GM12892 (cell line): ENCODE measurements around the gene NSG1.

Source experiments
- DNase-seq: peaks from one replicate; pipeline ENCODE4 v3.0.0; 2011; ENCODE audit not compliant: insufficient read length
- FAIRE-seq: peaks from 2 replicates; lab custom pipeline; 2011; peaks lifted over from hg19 to GRCh38; lab: Jason Lieb, UNC
- POLR2A ChIP-seq: IDR thresholded peaks from 2 replicates; pipeline ENCODE4 v1.6.1; 2011; ENCODE audit warnings: low read depth, low read length, control low read depth
- POLR2AphosphoS5 ChIP-seq: IDR thresholded peaks from 2 replicates; pipeline ENCODE4 v1.6.1; 2011; ENCODE audit warnings: low read depth, low read length, control low read depth
- TAF1 ChIP-seq: IDR thresholded peaks from 2 replicates; pipeline ENCODE4 v1.6.1; 2011; ENCODE audit warnings: low read depth, mild to moderate bottlenecking, control low read depth, low read length, borderline replicate concordance

NSG1 gene

DNA sequence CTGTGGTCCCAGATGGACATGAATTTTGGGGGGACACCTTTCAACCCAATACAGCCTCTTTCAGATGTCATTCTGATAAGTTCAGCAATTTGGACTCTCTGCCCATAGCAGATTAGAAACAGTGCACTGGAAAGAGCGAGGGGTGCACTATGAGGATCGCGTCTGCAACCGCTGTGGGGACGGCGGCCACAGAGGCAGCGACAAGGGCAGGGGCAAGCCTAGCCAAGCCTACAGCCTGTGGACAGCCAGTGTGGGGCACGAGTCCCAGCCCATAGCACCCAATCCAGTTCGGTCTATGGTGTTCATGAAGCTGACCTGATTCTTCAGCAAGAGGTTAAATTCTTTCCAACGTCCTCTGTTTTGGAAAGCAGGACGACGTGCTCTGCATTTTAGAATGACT is 9.7 kb upstream of the NSG1 start:
- FAIRE-seq, result no peak
- DNase-seq, result no peak
- TF ChIP-seq POLR2AphosphoS5 (no peak), TAF1 (no peak), POLR2A (no peak)

DNA sequence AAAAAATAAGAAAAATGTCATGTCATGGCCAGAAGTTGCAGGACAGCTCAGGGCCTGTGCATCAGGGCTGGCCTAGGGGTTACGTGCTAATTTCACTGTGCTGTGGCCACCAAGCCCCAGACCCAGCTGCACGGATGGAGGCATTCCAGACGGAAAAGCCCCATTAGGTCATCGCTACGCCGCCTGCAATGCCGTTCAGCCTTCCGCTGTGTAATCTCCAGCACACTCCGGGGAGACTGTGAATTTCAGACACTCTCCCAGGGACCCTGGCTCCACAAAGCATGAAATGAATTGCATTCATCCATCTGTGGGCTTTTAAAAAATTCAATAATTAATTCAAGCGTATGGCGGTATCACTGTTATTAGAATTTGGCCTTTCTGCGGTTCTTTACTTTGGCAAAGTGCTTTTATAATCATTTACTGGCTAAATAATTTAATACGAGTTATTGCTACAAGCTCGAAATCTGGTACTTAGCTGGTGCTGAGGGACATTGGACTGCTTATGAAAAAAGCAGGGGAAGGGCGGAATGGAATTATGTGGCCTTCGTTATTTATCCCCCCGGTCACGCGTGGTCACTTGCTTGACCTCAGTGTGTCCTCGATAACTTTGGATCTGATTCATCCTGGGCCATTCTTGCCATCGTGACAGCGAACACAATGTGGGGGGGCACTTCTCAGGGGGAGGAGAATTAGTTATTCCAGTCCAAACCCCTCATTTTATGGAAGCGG is 9.0 kb upstream of the NSG1 start:
- no peak for FAIRE-seq
- TF ChIP-seq POLR2A, result no peak
- TF ChIP-seq TAF1, result no peak
- DNase-seq, result no peak

DNA sequence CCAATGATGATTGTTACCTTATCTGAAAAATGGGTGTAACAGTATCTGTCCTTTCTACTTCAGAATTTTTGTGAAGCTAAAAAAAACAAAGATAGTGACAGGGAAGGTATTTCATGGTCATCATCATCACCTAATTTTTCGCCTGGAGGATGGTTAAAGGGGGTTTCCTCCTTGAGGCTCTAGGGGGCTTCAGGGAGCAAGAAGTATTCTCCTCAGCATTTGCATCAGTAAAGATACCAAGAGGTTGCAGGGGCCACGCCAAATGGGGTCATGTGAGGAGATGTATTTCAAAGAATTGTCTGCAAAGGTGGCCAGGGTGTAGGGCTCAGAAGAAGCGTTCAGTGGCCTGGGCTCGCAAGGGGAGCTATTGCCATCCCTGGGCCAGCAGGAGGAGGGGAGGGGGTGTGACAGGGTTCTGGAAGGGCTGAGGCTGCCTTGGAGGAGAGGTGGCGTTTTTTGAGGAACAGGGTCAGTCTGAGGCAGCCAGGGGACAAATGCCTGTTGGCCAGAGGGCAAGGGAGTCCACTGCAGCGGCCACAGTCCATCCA is 7.3 kb upstream of the NSG1 start:
- no peak for TF ChIP-seq POLR2A
- no peak for TF ChIP-seq TAF1
- no peak for TF ChIP-seq POLR2AphosphoS5
- DNase-seq, result no peak
- no peak for FAIRE-seq

DNA sequence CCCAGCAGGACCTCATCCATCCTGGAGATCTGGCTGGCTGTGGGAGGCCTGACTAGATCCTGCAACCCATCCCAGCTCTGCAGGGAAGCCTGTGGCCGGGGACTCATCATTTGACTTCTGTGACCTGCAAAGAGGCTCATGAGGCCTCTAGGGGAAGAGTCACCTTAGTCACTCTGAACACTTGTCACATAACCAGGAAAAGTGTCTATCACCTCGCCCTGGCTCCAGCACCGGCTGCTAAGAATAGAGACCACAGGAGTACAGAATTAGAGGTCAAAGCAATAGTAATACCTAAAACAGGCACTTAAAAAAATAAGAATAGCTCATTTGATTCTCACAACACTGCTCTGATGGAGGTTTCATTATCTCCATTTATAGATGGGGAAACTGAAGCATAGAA is 3.8 kb upstream of the NSG1 start:
- DNase-seq (no peak), FAIRE-seq (no peak)
- TF ChIP-seq POLR2A (no peak), POLR2AphosphoS5 (no peak), TAF1 (no peak)

DNA sequence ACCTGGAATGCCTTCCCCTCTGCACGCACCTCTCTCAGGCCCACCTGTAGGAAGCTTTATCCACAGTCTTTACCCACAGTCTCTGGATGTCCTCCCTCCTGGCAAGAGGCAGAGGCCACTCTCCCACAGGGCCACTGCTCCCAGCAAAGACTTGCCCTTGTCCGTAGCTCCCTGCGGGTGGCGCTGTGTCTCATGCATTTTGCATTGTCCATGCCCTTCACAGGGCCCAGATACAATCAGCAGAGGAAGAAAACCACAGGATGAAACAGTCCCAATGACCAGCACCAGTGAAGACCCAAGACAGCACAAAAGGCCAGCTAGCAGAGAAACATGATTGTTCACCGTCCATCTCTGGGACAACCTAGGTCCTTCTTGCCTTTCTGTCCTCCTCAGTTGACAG is 2.1 kb upstream of the NSG1 start:
- TF ChIP-seq POLR2AphosphoS5, result no peak
- no peak for TF ChIP-seq POLR2A
- TF ChIP-seq TAF1, result no peak
- no peak for DNase-seq
- FAIRE-seq, result no peak

DNA sequence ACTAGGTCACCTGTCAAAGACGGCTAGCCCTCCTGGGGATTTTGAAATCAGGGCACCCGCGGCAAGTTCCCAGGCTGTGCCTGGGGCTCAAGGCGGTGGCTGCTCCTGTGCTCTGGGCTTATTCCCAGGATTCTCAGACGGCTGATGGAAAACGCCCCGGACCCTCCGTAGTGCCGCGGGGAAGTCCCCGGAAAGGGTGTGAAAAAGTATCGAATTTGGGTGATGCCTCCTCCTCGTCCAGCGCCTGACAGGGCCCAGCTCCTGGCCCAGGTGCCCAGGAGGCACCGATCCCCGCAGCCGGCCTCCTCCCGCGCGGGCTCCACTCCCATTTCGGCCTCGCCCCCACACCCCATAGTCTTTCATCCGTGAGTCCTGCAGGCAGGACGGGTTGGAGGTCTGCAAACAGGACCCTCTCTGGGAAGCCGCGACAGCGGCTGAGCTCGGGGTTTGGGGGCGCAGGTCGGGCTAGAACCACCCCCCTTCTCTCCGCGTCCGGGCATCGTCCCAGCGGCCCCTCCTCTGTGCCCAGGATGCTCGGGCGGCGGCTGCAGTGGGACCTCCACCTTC is 1.1 kb upstream of the NSG1 start:
- DNase-seq (no peak), FAIRE-seq (no peak)
- TF ChIP-seq POLR2AphosphoS5 (no peak), TAF1 (no peak), POLR2A (no peak)

DNA sequence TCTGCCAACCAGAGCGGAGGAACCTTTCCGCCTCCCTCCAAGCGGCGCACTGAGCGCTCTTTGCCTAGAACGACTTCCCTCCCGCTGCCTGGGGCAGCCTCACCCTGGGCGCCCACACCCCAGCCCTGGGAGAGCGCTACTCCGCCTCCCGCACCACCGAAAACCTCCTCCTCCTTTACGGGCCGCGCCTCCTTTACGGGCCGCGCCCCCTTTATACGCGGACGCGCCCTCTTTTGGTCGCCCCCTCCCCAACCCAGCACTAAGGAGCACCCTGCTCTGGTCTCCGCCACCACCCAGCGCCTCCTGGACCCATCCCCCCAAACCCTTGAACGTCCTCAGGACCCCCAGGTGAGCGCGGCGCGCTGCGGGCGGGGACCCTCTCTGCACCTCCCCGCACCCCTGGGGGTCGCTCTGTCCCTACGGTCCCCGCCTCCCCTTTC is 586 bp upstream of the NSG1 start:
- FAIRE-seq (no peak), DNase-seq (no peak)
- TF ChIP-seq POLR2AphosphoS5 (no peak), POLR2A (no peak), TAF1 (no peak)

DNA sequence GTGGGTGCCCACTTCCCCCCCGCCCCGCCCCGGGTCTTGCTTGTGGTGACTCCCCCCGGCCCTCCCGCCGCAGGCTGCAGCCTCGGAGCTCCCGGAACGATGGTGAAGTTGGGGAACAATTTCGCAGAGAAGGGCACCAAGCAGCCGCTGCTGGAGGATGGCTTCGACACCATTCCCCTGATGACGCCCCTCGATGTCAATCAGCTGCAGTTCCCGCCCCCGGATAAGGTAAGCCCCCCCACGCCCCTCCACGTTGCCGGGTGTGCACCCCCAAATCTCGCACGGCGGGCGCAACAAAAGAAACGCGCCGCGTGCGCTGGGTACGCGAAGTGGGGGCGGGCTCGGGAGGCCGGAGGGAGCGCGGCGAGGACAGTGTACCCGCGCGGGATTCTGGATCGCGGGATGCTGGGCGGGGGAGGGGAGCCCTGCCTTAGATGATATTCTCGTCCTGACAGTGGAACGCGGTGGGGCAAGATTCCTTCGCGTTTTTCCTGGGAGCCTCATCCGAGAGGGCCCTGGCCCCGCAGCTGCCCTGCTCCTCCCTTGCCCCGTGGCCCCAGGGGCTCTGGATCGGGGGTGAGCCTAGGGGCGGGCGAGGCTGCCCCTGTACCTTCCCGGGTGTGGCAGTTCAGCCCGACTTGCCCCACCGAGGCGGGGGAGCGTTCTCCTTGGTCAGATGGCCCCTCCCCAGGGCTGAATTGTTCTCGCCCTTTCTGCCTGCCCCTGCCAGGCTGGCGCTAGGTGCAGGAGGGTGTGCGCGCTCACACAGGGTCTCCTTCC is 819 bp downstream of the NSG1 start:
- no peak for TF ChIP-seq TAF1
- no peak for TF ChIP-seq POLR2A
- no peak for TF ChIP-seq POLR2AphosphoS5
- FAIRE-seq (no peak), DNase-seq (no peak)

DNA sequence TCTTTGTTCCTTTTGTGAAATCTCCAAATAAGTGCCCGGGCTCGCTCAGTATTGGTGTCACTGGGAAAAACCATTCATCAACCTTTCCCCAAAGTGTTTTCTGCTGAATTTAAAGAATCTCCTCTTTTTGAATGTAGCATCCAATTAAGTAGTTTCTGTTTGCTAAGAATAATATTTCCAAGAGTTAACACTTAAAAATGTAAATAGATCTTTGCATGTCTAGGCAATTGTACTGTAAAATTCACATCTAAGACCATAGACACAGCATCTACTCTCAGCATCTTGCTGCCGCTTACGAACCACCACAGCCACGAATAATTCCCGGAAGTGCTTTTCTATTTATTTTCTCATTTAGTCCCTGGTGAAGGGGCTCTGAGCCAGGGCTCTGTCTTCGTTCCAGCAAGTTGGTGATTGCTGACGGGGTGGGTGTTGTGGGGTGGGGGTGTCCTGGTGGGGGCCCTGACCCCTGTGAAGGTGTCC is 1.4 kb downstream of the NSG1 start:
- FAIRE-seq (no peak), DNase-seq (no peak)
- TF ChIP-seq POLR2A (no peak), POLR2AphosphoS5 (no peak), TAF1 (no peak)

DNA sequence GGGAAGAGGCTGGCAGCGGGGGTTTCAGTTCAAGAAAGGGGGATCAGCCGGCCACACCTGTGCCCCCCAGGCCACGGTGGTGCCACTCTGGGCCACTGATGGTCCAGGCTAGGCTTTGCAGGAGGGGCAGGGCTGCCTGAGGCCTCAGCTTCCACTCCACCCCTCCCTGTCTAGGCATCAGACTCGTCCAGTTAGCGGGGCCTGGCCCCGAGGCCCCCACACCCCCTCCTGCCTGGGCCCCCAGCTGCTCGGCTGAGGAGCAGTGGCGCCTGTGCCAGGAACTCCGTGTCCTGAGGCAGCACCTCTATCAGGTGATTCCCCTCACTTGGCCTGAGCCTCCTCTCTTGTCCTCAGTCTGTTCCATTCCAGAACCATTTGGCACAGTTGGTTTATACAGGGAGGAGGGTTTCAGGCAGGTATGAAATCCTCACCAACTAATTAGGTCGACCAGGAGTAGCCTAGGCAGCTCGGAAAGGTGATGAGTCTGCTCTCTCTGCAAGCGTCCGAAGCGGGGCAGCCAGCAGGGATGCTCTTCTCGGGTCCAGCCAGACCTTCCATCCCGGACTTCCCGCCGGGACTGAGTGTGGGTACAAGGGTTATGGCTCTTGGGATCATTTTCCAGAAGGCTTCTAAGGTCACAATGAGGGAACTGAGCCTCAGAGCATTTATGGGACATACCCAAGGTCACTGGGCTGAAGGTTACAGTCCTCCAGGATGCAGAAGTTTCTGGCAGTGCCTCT is 2.1 kb downstream of the NSG1 start:
- DNase-seq, result no peak
- TF ChIP-seq TAF1 (no peak), POLR2A (no peak), POLR2AphosphoS5 (no peak)
- FAIRE-seq, result no peak

DNA sequence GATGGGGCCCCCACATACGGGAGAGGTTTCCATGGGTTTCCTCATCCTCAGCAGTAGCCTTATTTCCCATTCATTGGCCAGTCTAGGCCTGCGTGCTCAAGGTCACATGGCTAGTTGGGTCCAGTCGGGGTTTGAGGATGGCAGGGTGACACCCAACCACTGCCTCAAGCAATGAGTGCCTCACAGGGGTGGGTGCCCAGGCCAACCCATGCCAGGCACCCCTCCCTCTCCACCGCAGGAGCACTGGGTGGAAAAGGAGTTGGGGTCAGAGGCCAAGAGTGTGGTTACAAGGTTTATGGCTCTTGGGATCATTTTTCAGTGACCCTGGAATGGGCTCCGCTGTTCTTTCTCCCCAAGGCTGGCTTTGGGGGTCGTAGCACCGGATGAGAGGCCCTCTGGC is 3.1 kb downstream of the NSG1 start:
- TF ChIP-seq POLR2AphosphoS5 (no peak), TAF1 (no peak), POLR2A (no peak)
- DNase-seq (no peak), FAIRE-seq (no peak)
